Articular chondrocyte of knee joint (primary cell): ENCODE data around the gene FIZ1. TPM values are rescaled to one million over a fixed set of nuclear protein-coding genes. Genes with fewer than 3 reads are reported as not detected.

Experiments used
- total RNA-seq: library from RNA; depleted of rRNA; stranded (reverse); fragments of >200 nt; gene quantifications from 2 replicates; pipeline ENCODE4 v1.2.3, GENCODE V29; 2012

The FIZ1 gene
- 3.4 and 5.1 TPM in 2 replicates for total RNA-seq

GRCh38 chr19:55599468-55599841 lies at the start of gene FIZ1:
TSS of gene FIZ1 (minus strand) at chr19:55599517. CDS start at chr19:55597865, 1,652 bp downstream.

GRCh38 chr19:55647732-55648584 lies 48.6 kb upstream of the FIZ1 start, which contains the start of gene CCDC106:
TSS of gene CCDC106 (plus strand) at chr19:55648212. CDS start at chr19:55649047, 835 bp downstream.

DNA sequence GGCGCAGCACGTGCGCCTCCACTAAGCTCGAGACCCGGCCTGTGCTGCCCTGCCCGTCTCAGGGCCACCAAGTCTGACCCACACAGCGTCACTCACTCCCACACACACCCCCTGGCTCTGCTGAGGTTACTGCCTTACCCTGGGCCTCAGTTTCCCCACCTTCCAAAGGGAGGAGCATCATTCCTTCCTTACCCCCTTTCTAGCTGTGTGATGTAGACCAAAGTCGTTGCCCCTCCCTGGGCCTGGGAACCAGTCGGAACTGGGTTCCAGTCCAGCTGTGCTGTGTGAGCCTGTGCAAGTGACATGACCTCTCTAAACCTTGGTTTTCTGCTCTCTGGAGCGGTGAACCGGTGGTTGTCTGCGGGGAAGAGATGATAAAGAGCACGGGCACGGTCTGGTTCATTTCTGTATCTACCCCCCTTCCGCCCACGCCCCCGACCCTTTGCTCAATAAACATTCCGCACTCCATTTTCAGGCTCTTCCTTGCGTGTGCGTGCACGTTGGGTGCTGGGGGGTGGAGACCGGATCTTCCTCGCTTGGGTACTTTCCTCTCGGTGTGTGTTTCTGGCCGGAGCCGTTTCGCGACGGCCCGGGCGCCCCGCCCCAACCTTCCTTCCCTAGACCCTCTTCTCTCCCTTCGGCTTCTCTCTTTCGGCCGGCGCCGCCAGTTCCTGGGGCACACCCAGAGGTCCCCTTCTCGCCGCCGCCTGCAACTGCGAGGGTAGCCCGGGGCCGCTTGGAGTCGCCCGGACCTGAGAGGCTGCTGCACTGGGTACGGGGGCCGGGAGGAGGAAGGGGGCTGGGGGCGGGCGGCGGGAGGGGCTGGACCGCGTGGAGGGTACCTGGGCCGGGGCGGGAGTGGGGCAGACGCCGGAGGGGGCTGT lies 43.9 kb upstream of the FIZ1 start, which contains the start of gene ZNF581:
TSS of gene ZNF581 (plus strand) at position 647 of the 884 bp plus-strand sequence. CDS start 923 bp downstream, outside the sequence.

GRCh38 chr19:55640577-55641425 lies 41.5 kb upstream of the FIZ1 start, which contains the start of gene ZNF580:
TSS of gene ZNF580 (plus strand) at chr19:55641002. CDS start at chr19:55642509, 1,507 bp downstream.

GRCh38 chr19:55624109-55625003 lies 25.0 kb upstream of the FIZ1 start, which contains the start of gene ZNF784:
TSS of gene ZNF784 (minus strand) at chr19:55624566. CDS start at chr19:55624561, 5 bp downstream.

GRCh38 chr19:55605637-55606470 lies 6.5 kb upstream of the FIZ1 start, which contains the start of gene ZNF865:
TSS of gene ZNF865 (plus strand) at chr19:55605647. CDS start at chr19:55613619, 7,972 bp downstream.

GRCh38 chr19:55599842-55600661 lies 735 bp upstream of the FIZ1 start, which contains the start of gene ZNF524:
TSS of gene ZNF524 (plus strand) at chr19:55600288. CDS start at chr19:55602113, 1,825 bp downstream.

GRCh38 chr19:55580628-55581144 lies 18.6 kb downstream of the FIZ1 start, which contains the start of gene ZNF579:
TSS of gene ZNF579 (minus strand) at chr19:55580848. CDS start at chr19:55579639, 1,209 bp downstream.

GRCh38 chr19:55545443-55545842 lies 53.9 kb downstream of the FIZ1 start, which contains the start of gene SBK3:
TSS of gene SBK3 (minus strand) at chr19:55545543. CDS start at chr19:55545543, 0 bp downstream.

Other genes with a start within 250 kb of the FIZ1 start
- not detected in 2 replicates for gene COX6B2, start 244.8 kb downstream of the FIZ1 start, total RNA-seq
- not detected in 2 replicates for gene GARIN5B, start 236.3 kb downstream of the FIZ1 start, total RNA-seq
- 1.2 and 1.4 TPM in 2 replicates for gene IL11, start 229.1 kb downstream of the FIZ1 start, total RNA-seq
- gene TMEM190, start 222.7 kb downstream of the FIZ1 start, total RNA-seq, result not detected in 2 replicates
- not detected in 2 replicates for gene TMEM238, start 215.2 kb downstream of the FIZ1 start, total RNA-seq
- 441 and 509 TPM in 2 replicates for gene RPL28, start 213.6 kb downstream of the FIZ1 start, total RNA-seq
- 32.4 and 36.3 TPM in 2 replicates for gene UBE2S, start 191.7 kb downstream of the FIZ1 start, total RNA-seq
- gene SHISA7, start 156.2 kb downstream of the FIZ1 start, total RNA-seq, result not detected in 2 replicates
- 48.6 and 53.3 TPM in 2 replicates for gene ISOC2, start 137.9 kb downstream of the FIZ1 start, total RNA-seq
- not detected in 2 replicates for gene C19orf85, start 134.8 kb downstream of the FIZ1 start, total RNA-seq
- gene ZNF628, start 122.9 kb downstream of the FIZ1 start, total RNA-seq, result 2.1 and 2.7 TPM in 2 replicates
- 3.8 and 5.6 TPM in 2 replicates for gene NAT14, start 114.3 kb downstream of the FIZ1 start, total RNA-seq
- gene SSC5D, start 111.1 kb downstream of the FIZ1 start, total RNA-seq, result 23.4 and 33.8 TPM in 2 replicates
- not detected in 2 replicates for gene SBK2, start 62.4 kb downstream of the FIZ1 start, total RNA-seq
- gene SBK3, start 54.0 kb downstream of the FIZ1 start, total RNA-seq, result 0.11 TPM in 1 of 2 replicates, not detected in the other
- gene ZNF579, start 18.7 kb downstream of the FIZ1 start, total RNA-seq, result 6.5 and 8.9 TPM in 2 replicates
- 6.6 and 7.1 TPM in 2 replicates for gene ZNF524, start 771 bp upstream of the FIZ1 start, total RNA-seq
- gene ZNF865, start 6.1 kb upstream of the FIZ1 start, total RNA-seq, result 1.2 and 1.3 TPM in 2 replicates
- 4.7 and 6.2 TPM in 2 replicates for gene ZNF784, start 25.0 kb upstream of the FIZ1 start, total RNA-seq
- gene ZNF580, start 41.5 kb upstream of the FIZ1 start, total RNA-seq, result 5.3 and 8.6 TPM in 2 replicates
- gene ZNF581, start 44.1 kb upstream of the FIZ1 start, total RNA-seq, result 17.6 and 20.4 TPM in 2 replicates
- 6.9 and 7.4 TPM in 2 replicates for gene CCDC106, start 48.7 kb upstream of the FIZ1 start, total RNA-seq
- 65.0 and 66.0 TPM in 2 replicates for gene U2AF2, start 55.5 kb upstream of the FIZ1 start, total RNA-seq
- gene EPN1, start 75.7 kb upstream of the FIZ1 start, total RNA-seq, result 48.3 and 57.5 TPM in 2 replicates
- gene NLRP9, start 138.9 kb upstream of the FIZ1 start, total RNA-seq, result not detected in 2 replicates
- gene RFPL4A, start 159.6 kb upstream of the FIZ1 start, total RNA-seq, result not detected in 2 replicates
- gene RFPL4AL1, start 169.6 kb upstream of the FIZ1 start, total RNA-seq, result not detected in 2 replicates
- gene NLRP11, start 232.5 kb upstream of the FIZ1 start, total RNA-seq, result not detected in 2 replicates
- not detected in 2 replicates for gene NLRP4, start 237.0 kb upstream of the FIZ1 start, total RNA-seq